ENCODE data around the gene MAG.
A peak's percentile ranks its signal among the peaks of the same experiment; 100 is the strongest.

Gene MAG

DNA sequence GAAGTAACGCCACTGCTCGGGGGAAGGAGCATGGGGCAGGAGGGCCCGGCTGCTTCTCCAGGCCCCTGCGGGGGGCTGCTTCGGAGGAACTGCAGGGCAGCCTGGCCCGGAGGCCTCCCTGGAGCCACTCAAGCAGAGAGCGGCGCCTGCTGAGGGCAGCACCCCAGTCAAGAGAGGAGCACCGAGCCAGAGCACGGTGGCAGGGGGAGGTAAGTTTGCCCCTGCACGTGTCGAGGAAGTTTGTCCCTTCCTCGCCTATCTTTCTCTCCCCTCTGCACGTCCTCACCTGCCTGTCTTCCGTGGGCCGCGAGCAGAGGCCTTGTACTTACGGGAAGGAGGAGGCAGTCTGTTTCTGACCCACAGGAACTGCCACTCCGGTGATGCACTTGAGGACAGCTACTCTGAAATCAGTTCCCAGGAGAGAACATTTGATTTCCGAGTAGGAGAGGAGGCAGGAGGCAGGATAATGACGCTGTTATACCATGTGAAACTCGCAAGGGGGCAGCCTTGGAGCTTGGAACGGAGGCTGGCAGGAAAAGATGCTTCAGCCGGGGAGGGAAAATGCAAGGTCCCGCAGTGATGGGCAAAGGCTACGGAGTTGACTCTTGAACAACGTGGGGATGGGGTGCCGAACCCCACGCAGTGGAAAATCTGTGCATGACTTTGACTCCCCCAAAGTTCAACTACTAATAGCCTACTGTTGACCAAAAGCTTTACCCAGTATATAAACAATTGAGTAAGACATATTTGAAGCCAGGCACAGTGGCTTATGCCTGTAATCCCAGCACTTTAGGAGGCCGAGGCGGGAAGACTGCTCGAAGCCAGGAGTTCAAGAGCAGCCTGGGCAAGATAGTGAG lies 60.7 kb downstream of the MAG start:
- no peaks in the 10 kb centered on the region for H3K27me3 ChIP-seq (ENCODE audit: insufficient read depth, low read length, poor library complexity, severe bottlenecking)
- H3K79me2 ChIP-seq (ENCODE audit: insufficient read depth, low read length) = no peaks in the 10 kb centered on the region
- no peak overlapping the region for H3K4me3 ChIP-seq (ENCODE audit: low read length, poor library complexity, severe bottlenecking)
- H3F3A ChIP-seq (ENCODE audit: low read depth) = no peaks in the 10 kb centered on the region
- TF ChIP-seq CTCF (conservative IDR thresholded peaks at IDR 0.05; ENCODE audit: low read length) (peak; percentile 87), EZH2phosphoT487 (IDR thresholded peaks at IDR 0.05; ENCODE audit: borderline replicate concordance) (no peak)
- peak overlapping the region; percentile 45 for H3K4me2 ChIP-seq (ENCODE audit: low read depth, low read length, poor library complexity, severe bottlenecking)
- no peaks in the 10 kb centered on the region for H4K20me1 ChIP-seq (ENCODE audit: insufficient read depth, low read length, poor library complexity, severe bottlenecking)
- no peaks in the 10 kb centered on the region for H3K9me2 ChIP-seq (replicated peaks; ENCODE audit: low read depth, low read length)
- no peaks in the 10 kb centered on the region for H3K36me3 ChIP-seq (ENCODE audit: insufficient read depth, low read length)
- H2AFZ ChIP-seq (ENCODE audit: low read length) = peak overlapping the region; percentile 51; the same call in 1 of the 2 replicates
- H3K9ac ChIP-seq (ENCODE audit: low read depth, low read length, poor library complexity, severe bottlenecking) = no peak overlapping the region
- H3K9me3 ChIP-seq (ENCODE audit: insufficient read depth, low read depth, low read length) = no peaks in the 10 kb centered on the region
- peaks cover 12% of the 10 kb centered on the region for H3K4me1 ChIP-seq (ENCODE audit: insufficient read depth, low read length, poor library complexity, severe bottlenecking)

- H3K9me2 ChIP-seq (replicated peaks; ENCODE audit: low read depth, low read length) = no peaks in the 10 kb centered on the region
- H3K79me2 ChIP-seq (ENCODE audit: insufficient read depth, low read length) = no peaks in the 10 kb centered on the region
- no peaks in the 10 kb centered on the region for H3K9me3 ChIP-seq (ENCODE audit: insufficient read depth, low read depth, low read length)
- H3K4me3 ChIP-seq (ENCODE audit: low read length, poor library complexity, severe bottlenecking) = no peak overlapping the region
- no peaks in the 10 kb centered on the region for H4K20me1 ChIP-seq (ENCODE audit: insufficient read depth, low read length, poor library complexity, severe bottlenecking)
- H3K4me2 ChIP-seq (ENCODE audit: low read depth, low read length, poor library complexity, severe bottlenecking) = no peak overlapping the region
- H3K27me3 ChIP-seq (ENCODE audit: insufficient read depth, low read length, poor library complexity, severe bottlenecking) = no peaks in the 10 kb centered on the region
- peaks cover 9% of the 10 kb centered on the region for H3K4me1 ChIP-seq (ENCODE audit: insufficient read depth, low read length, poor library complexity, severe bottlenecking)
- H3K36me3 ChIP-seq (ENCODE audit: insufficient read depth, low read length) = no peaks in the 10 kb centered on the region
- TF ChIP-seq EZH2phosphoT487 (IDR thresholded peaks at IDR 0.05; ENCODE audit: borderline replicate concordance) (no peak), CTCF (conservative IDR thresholded peaks at IDR 0.05; ENCODE audit: low read length) (no peak)
- no peak overlapping the region for H2AFZ ChIP-seq (ENCODE audit: low read length)
- H3K9ac ChIP-seq (ENCODE audit: low read depth, low read length, poor library complexity, severe bottlenecking) = no peak overlapping the region
- H3F3A ChIP-seq (ENCODE audit: low read depth) = no peaks in the 10 kb centered on the region
Observed at GRCh38 chr19:35353635-35354034, 61.7 kb downstream of the MAG start.

- H3K27me3 ChIP-seq (ENCODE audit: insufficient read depth, low read length, poor library complexity, severe bottlenecking) = no peaks in the 10 kb centered on the region
- H3K9me3 ChIP-seq (ENCODE audit: insufficient read depth, low read depth, low read length) = no peaks in the 10 kb centered on the region
- no peaks in the 10 kb centered on the region for H3K9me2 ChIP-seq (replicated peaks; ENCODE audit: low read depth, low read length)
- no peak overlapping the region for H3K9ac ChIP-seq (ENCODE audit: low read depth, low read length, poor library complexity, severe bottlenecking)
- H3K79me2 ChIP-seq (ENCODE audit: insufficient read depth, low read length) = no peaks in the 10 kb centered on the region
- H3K4me3 ChIP-seq (ENCODE audit: low read length, poor library complexity, severe bottlenecking) = no peak overlapping the region
- TF ChIP-seq CTCF (conservative IDR thresholded peaks at IDR 0.05; ENCODE audit: low read length) (no peak), EZH2phosphoT487 (IDR thresholded peaks at IDR 0.05; ENCODE audit: borderline replicate concordance) (no peak)
- no peaks in the 10 kb centered on the region for H3F3A ChIP-seq (ENCODE audit: low read depth)
- no peak overlapping the region for H3K4me2 ChIP-seq (ENCODE audit: low read depth, low read length, poor library complexity, severe bottlenecking)
- no peak overlapping the region for H2AFZ ChIP-seq (ENCODE audit: low read length)
- peaks cover 3% of the 10 kb centered on the region for H3K4me1 ChIP-seq (ENCODE audit: insufficient read depth, low read length, poor library complexity, severe bottlenecking)
- no peaks in the 10 kb centered on the region for H4K20me1 ChIP-seq (ENCODE audit: insufficient read depth, low read length, poor library complexity, severe bottlenecking)
- H3K36me3 ChIP-seq (ENCODE audit: insufficient read depth, low read length) = no peaks in the 10 kb centered on the region
Observed at GRCh38 chr19:35354898-35355297, 62.9 kb downstream of the MAG start.
